Activated CD8-positive, alpha-beta memory T cell treated with anti-CD3 and anti-CD28 coated beads for 1 hour (primary cell): ENCODE data around the gene NCL.
"Not testable (repeated sequence)": the region's sequence is repeated elsewhere in the genome, so short reads cannot be mapped to it uniquely, and the experiment has no call there.

Experiments
- DNase-seq, 2 donors: peaks; one replicate each; pipeline ENCODE4 v3.0.0-alpha.2; 2020; ENCODE audit warnings: low read depth in 1 of 2; ENCODE audit errors: extremely low read depth in 1 of 2

NCL gene

DNA sequence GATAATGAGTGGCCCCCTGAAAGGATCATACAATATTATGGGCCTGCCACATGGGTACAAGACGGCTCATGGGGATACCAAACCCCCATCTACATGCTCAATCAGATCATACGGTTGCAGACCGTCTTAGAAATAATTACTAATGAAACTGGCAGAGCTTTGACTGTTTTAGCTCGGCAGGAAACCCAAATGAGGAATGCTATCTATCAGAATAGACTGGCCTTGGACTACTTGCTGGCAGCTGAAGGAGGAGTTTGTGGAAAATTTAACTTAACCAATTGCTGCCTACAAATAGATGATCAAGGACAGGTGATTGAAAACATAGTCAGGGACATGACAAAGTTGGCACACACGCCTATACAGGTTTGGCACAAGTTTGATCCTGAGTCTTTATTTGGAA, 56.6 kb downstream of the NCL start:
- DNase-seq: not testable (repeated sequence)

DNA sequence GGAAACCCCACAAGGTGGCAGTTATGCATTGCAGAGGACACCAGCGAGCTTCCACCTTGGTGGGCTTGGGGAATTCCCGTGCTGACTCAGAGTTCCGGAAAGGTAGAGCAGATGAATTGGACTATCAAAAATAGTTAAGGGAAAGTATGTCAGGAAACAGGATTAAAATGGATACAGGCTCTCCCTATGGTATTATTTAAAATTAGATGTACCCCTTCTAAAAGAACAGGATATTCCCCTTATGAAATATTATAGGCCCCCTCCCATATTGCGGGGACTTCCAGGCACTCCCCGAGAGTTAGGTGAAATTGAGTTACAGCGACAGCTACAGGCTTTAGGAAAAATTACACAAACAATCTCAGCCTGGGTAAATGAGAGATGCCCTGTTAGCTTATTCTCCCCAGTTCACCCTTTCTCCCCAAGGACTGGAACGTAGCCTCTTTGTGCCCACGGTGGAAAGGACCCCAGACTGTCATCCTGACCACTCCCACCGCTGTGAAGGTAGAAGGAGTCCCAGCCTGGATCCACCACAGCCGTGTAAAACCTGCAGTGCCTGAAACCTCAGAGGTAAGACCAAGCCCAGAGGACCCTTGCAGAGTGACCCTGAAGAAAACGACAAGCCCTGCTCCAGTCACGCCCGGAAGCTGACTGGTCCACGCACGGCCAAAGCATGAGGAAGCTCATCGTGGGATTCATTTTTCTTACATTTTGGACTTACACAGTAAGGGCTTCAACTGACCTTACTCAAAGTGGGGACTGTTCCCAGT, 58.5 kb downstream of the NCL start:
- not testable (repeated sequence) for DNase-seq

DNA sequence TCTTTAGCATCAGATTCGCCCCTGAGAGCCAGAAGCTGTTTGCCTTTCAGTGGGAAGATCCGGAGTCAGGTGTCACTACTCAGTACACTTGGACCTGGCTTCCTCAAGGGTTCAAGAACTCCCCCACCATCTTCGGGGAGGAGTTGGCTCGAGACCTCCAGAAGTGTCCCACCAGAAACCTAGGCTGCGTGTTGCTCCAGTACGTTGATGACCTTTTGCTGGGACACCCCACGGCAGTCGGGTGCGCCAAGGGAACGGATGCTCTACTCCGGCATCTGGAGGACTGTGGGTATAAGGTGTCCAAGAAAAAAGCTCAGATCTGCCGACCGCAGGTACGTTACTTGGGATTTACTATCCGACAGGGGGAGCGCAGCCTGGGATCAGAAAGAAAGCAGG, 60.1 kb downstream of the NCL start:
- not testable (repeated sequence) for DNase-seq
